OCI-LY1 (cell line): ENCODE data around the gene UFSP2.
A peak's percentile ranks its signal among the peaks of the same experiment; 100 is the strongest.

Experiments used
- H2AFZ ChIP-seq: fragments of 200-600 bp; sonication (generic), shearing (Covaris generic); 2 replicates; pipeline ENCODE4 v1.6.0; 2014; ENCODE audit warnings: antibody characterized with exemption, mild to moderate bottlenecking, low read length
- H3F3A ChIP-seq: fragments of 200-600 bp; sonication (generic), shearing (Covaris generic); 2 replicates; pipeline ENCODE4 v1.6.0; 2014; ENCODE audit warnings: mild to moderate bottlenecking, antibody characterized with exemption, low read length, moderate library complexity; ENCODE audit not compliant: insufficient read depth
- H3K27ac ChIP-seq: fragments of 200-600 bp; sonication (generic); 2 replicates; pipeline ENCODE4 v1.5.1; 2014; ENCODE audit warnings: low read length, mixed run types, mild to moderate bottlenecking, low read depth; ENCODE audit not compliant: poor library complexity, severe bottlenecking
- H3K27me3 ChIP-seq: fragments of 200-600 bp; sonication (generic); 2 replicates; pipeline ENCODE4 v1.6.0; 2014; ENCODE audit warnings: antibody characterized with exemption, mild to moderate bottlenecking, low read length, moderate library complexity; ENCODE audit not compliant: insufficient read depth
- H3K36me3 ChIP-seq: fragments of 200-600 bp; sonication (generic); 2 replicates; pipeline ENCODE4 v1.6.1; 2014; ENCODE audit warnings: mild to moderate bottlenecking, antibody characterized with exemption, low read length, moderate library complexity, mixed read lengths; ENCODE audit not compliant: insufficient read depth
- H3K4me1 ChIP-seq: fragments of 200-600 bp; sonication (generic); 2 replicates; pipeline ENCODE4 v1.5.1; 2014; ENCODE audit warnings: mild to moderate bottlenecking, low read length, moderate library complexity; ENCODE audit not compliant: insufficient read depth, severe bottlenecking
- H3K4me2 ChIP-seq: fragments of 200-600 bp; sonication (generic), shearing (Covaris generic); 2 replicates; pipeline ENCODE4 v1.6.1; 2014; ENCODE audit warnings: low read length
- H3K4me3 ChIP-seq: fragments of 200-600 bp; sonication (generic); 2 replicates; pipeline ENCODE4 v1.5.1; 2014; ENCODE audit warnings: low read length, low read depth, mild to moderate bottlenecking, mixed read lengths; ENCODE audit not compliant: poor library complexity, severe bottlenecking
- H3K79me2 ChIP-seq: fragments of 200-600 bp; shearing (Covaris generic); 2 replicates; pipeline ENCODE4 v1.6.1; 2016; ENCODE audit warnings: mixed run types, low read length, mixed read lengths; ENCODE audit not compliant: insufficient read depth
- H3K9ac ChIP-seq: fragments of 200-600 bp; sonication (generic), shearing (Covaris generic); 2 replicates; pipeline ENCODE4 v1.6.1; 2014; ENCODE audit warnings: mild to moderate bottlenecking, low read length, mixed read lengths
- H3K9me2 ChIP-seq: fragments of 200-600 bp; sonication (generic), shearing (Covaris generic); 2 replicates; pipeline ENCODE4 v1.6.1; 2014; ENCODE audit warnings: low read depth, mild to moderate bottlenecking, low read length, mixed read lengths
- H3K9me3 ChIP-seq: fragments of 200-600 bp; shearing (Covaris generic); 2 replicates; pipeline ENCODE4 v1.6.1; 2014; ENCODE audit warnings: low read length, mixed read lengths
- H4K20me1 ChIP-seq: fragments of 200-600 bp; sonication (generic), shearing (Covaris generic); 2 replicates; pipeline ENCODE4 v1.6.0; 2016; ENCODE audit warnings: mild to moderate bottlenecking, low read length; ENCODE audit not compliant: insufficient read depth
- EZH2 ChIP-seq: fragments of 200-600 bp; sonication (generic), shearing (Covaris generic); IDR thresholded peaks from 2 replicates; pipeline ENCODE4 v1.8.0; 2017; ENCODE audit warnings: borderline replicate concordance, mixed run types, mild to moderate bottlenecking, antibody characterized with exemption, low read length, moderate library complexity, mixed read lengths
- TF ChIP-seq, protein P1 (sequence below): fragments of 200-600 bp; sonication (generic), shearing (Covaris generic); IDR thresholded peaks from 2 replicates; pipeline ENCODE4 v1.5.1; 2017; ENCODE audit warnings: mild to moderate bottlenecking, antibody characterized with exemption, low read length, moderate library complexity, mixed read lengths

Gene UFSP2, protein sequence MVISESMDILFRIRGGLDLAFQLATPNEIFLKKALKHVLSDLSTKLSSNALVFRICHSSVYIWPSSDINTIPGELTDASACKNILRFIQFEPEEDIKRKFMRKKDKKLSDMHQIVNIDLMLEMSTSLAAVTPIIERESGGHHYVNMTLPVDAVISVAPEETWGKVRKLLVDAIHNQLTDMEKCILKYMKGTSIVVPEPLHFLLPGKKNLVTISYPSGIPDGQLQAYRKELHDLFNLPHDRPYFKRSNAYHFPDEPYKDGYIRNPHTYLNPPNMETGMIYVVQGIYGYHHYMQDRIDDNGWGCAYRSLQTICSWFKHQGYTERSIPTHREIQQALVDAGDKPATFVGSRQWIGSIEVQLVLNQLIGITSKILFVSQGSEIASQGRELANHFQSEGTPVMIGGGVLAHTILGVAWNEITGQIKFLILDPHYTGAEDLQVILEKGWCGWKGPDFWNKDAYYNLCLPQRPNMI

DNA sequence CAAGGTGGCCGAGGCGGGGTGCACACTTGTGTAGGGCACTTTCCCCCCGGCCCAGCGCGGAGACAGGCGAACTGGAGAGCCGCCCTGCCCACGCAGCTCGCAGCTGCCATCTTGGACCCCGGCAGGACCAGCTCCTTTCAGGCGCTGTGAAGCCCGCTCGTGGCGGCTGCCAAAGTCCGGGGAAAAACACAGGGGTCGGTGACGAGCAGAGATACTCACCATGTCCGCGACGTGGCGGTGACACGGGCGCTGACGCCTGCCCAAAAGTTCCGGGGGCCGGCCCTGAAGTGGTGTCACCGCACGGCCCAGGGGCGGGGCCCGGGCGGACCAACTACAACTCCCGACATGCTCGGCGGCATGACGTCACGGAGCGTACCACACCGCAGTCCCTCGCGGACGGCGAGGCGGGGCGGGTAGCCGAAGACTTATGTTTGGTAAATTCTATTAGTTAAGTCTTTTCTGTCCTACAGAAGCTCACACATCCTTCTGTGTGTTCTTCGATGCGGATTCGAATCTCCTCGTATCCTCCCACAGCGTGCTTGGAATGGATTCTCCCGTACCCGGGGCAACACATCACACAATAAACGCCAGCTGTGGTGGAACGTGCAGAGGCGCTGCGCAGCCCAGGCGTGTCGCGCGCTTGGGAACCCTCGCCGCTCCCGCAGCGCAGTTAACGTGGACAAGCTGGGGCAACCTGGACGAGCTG lies at the start of gene UFSP2:
TSS of gene UFSP2 (minus strand) at position 318 of the 706 bp plus-strand sequence. CDS start at position 222, 96 bp downstream.
- TF ChIP-seq EZH2: no peak
- TF ChIP-seq, protein P1, sequence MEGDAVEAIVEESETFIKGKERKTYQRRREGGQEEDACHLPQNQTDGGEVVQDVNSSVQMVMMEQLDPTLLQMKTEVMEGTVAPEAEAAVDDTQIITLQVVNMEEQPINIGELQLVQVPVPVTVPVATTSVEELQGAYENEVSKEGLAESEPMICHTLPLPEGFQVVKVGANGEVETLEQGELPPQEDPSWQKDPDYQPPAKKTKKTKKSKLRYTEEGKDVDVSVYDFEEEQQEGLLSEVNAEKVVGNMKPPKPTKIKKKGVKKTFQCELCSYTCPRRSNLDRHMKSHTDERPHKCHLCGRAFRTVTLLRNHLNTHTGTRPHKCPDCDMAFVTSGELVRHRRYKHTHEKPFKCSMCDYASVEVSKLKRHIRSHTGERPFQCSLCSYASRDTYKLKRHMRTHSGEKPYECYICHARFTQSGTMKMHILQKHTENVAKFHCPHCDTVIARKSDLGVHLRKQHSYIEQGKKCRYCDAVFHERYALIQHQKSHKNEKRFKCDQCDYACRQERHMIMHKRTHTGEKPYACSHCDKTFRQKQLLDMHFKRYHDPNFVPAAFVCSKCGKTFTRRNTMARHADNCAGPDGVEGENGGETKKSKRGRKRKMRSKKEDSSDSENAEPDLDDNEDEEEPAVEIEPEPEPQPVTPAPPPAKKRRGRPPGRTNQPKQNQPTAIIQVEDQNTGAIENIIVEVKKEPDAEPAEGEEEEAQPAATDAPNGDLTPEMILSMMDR: no peak
- peak within 1 kb of the TSS; percentile 74 for H3K9ac ChIP-seq

DNA sequence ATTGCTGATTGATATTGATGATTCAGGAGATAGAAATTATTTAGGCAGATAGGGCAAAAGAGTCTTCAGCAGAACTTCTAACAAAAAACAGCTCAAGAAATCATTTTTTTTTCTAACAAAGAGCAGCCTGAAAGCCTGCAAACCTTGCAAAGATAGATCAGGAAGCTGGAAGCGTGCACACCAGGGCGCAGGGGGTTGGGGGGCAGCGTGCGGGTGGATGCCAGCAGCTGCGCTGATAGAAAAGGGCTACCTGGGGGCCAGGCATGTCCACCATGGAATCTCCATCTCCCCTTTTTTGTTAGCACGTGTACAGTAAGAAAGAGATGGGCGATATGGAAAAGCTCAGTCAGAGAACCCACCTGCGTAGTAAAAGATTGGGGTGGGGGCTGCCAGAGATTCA lies 47.5 kb upstream of the UFSP2 start:
- Histone ChIP-seq H3K9ac (no peak overlapping the region), H3K9me2 (no peaks in the 10 kb centered on the region), H3K9me3 (no peaks in the 10 kb centered on the region), H3K27ac (no peak overlapping the region), H3K79me2 (no peaks in the 10 kb centered on the region), H4K20me1 (no peaks in the 10 kb centered on the region), H3K4me2 (no peak overlapping the region), H3K4me1 (peaks cover 28% of the 10 kb centered on the region), H3F3A (no peaks in the 10 kb centered on the region; the same call in 1 of the 2 replicates), H3K36me3 (no peaks in the 10 kb centered on the region), H3K4me3 (no peak overlapping the region), H3K27me3 (no peaks in the 10 kb centered on the region; the same call in 1 of the 2 replicates), H2AFZ (no peak overlapping the region)
- TF ChIP-seq, protein P1: no peak
- TF ChIP-seq EZH2: no peak

More for the DNA sequence above, at the start of gene UFSP2:
- Histone ChIP-seq H2AFZ (0 out of 2 replicates have a peak within 1 kb of the TSS, but pooled peaks have one; percentile 17), H3K4me2 (peak within 1 kb of the TSS; percentile 83), H3K36me3 (peaks cover 16% of the 10 kb centered on the region), H3F3A (no peaks in the 10 kb centered on the region), H3K27me3 (no peaks in the 10 kb centered on the region), H3K4me3 (peak within 1 kb of the TSS; percentile 74), H3K27ac (peak within 1 kb of the TSS; percentile 51), H3K9me2 (no peaks in the 10 kb centered on the region), H3K79me2 (0 out of 2 replicates have a peak, but pooled peaks cover 7% of the 10 kb centered on the region), H4K20me1 (no peaks in the 10 kb centered on the region), H3K4me1 (peaks cover 19% of the 10 kb centered on the region), H3K9me3 (no peaks in the 10 kb centered on the region)

DNA sequence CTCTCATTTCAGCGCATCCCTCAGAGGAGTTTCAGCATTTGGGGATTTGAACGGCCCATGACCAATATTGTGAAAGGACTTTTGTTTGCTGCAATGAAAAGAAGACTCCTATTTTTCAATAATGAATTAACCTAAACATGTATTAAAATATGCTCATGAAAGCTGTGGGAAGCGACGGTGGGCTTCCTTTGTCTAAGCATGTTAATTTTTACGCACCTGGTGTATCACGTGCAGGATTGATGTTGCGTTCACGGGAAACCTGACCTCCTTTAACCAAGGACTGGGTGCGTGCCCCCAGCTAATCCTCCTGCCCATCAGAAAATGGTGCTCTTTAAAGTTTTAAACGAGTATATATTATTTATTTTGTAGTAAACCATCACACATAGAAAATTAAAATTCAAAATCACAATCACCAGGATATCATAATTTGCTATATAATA lies 46.4 kb upstream of the UFSP2 start:
- no peaks in the 10 kb centered on the region for H3K9me2 ChIP-seq
- no peaks in the 10 kb centered on the region for H4K20me1 ChIP-seq
- no peak overlapping the region for H3K27ac ChIP-seq
- peaks cover 26% of the 10 kb centered on the region for H3K4me1 ChIP-seq
- no peaks in the 10 kb centered on the region for H3K36me3 ChIP-seq
- no peaks in the 10 kb centered on the region for H3K9me3 ChIP-seq
- peak overlapping the region; percentile 81; the same call in 1 of the 2 replicates for H2AFZ ChIP-seq
- peak overlapping the region; percentile 69 for H3K9ac ChIP-seq
- H3K79me2 ChIP-seq: no peaks in the 10 kb centered on the region
- peak overlapping the region; percentile 91 for H3K4me3 ChIP-seq
- TF ChIP-seq EZH2: no peak
- TF ChIP-seq, protein P1: no peak
- H3K4me2 ChIP-seq: peak overlapping the region; percentile 97
- no peaks in the 10 kb centered on the region; the same call in 1 of the 2 replicates for H3F3A ChIP-seq
- H3K27me3 ChIP-seq: no peaks in the 10 kb centered on the region; the same call in 1 of the 2 replicates
